ENCODE measurements around the gene ITGA2B.

GRCh38 chr17:44400226-44400847 lies 10.9 kb upstream of the ITGA2B start:
- TF ChIP-seq ELF4 (IDR thresholded peaks at IDR 0.05) (no peak), SUZ12 (IDR thresholded peaks at IDR 0.05) (no peak), LEF1 (IDR thresholded peaks at IDR 0.05; ENCODE audit: borderline replicate concordance) (no peak), PKNOX1 (IDR thresholded peaks at IDR 0.05) (no peak), ARNT (IDR thresholded peaks at IDR 0.05) (no peak), FOXM1 (IDR thresholded peaks at IDR 0.05; ENCODE audit: borderline replicate concordance) (no peak), HDGF (IDR thresholded peaks at IDR 0.05; ENCODE audit: borderline replicate concordance) (no peak), BHLHE40 (IDR thresholded peaks at IDR 0.05; ENCODE audit: borderline replicate concordance) (no peak), FOXA1 (IDR thresholded peaks at IDR 0.05) (no peak), L3MBTL2 (conservative IDR thresholded peaks at IDR 0.05) (no peak), ZNF384 (IDR thresholded peaks at IDR 0.05) (no peak), SP1 (IDR thresholded peaks at IDR 0.05) (no peak), NFRKB (IDR thresholded peaks at IDR 0.05) (no peak), FOXK2 (IDR thresholded peaks at IDR 0.05) (no peak)
